Colonic mucosa (tissue), 4 donors: ENCODE results near the gene ATP8B4. TPM values are rescaled to one million over a fixed set of nuclear protein-coding genes. Genes with fewer than 3 reads are reported as not detected.

ENCODE experiments used
- DNase-seq: peaks from one replicate; pipeline ENCODE4 v3.0.0-alpha.2; 2020
- H3K27ac ChIP-seq: fragments of 200-600 bp; one replicate; pipeline ENCODE4 v1.8.0; 2021
- H3K27me3 ChIP-seq: fragments of 200-600 bp; one replicate; pipeline ENCODE4 v1.8.0; 2021
- H3K36me3 ChIP-seq: fragments of 200-600 bp; one replicate; pipeline ENCODE4 v1.8.0; 2021
- H3K4me1 ChIP-seq: fragments of 200-600 bp; one replicate; pipeline ENCODE4 v1.8.0; 2021; ENCODE audit warnings: mild to moderate bottlenecking
- H3K4me3 ChIP-seq: fragments of 200-600 bp; one replicate; pipeline ENCODE4 v1.8.0; 2021
- H3K9ac ChIP-seq, 2 donors: one replicate each; pipeline ENCODE4 v1.7.0; 2013; ENCODE audit warnings: control low read depth in 2 of 2, low read depth in 2 of 2, low read length in 2 of 2
- H3K9me3 ChIP-seq: fragments of 200-600 bp; one replicate; pipeline ENCODE4 v1.8.0; 2021
- intact Hi-C: fragments of 100-400 bp; cut with DNase I; formaldehyde crosslinking; loops from one replicate; pipeline ENCODE4 v1.14.1; 2022
- total RNA-seq, 2 donors: library from RNA; stranded (reverse); fragmentation: NEBNext Ultra II Directional in 1 of 2; extraction: Animal tissue kit (Norgen Biotek cat#: 25700) in 1 of 2; gene quantifications; one replicate each; pipeline ENCODE4 v1.2.1, GENCODE V29; 2021
- TF ChIP-seq, protein P1 (sequence below): fragments of 200-600 bp; IDR thresholded peaks from one replicate; pipeline ENCODE4 v1.8.0; 2022; ENCODE audit warnings: antibody characterized with exemption, mild to moderate bottlenecking
- donor health status: healthy.
- donor health status: DM: no; HTN: no; CAD: no.
- donor health status: DM: no; HTN: no; CAD: no.

ATP8B4 gene
- total RNA-seq, 2 donors from 2014 or later = 2.7 to 3.0 TPM

DNA sequence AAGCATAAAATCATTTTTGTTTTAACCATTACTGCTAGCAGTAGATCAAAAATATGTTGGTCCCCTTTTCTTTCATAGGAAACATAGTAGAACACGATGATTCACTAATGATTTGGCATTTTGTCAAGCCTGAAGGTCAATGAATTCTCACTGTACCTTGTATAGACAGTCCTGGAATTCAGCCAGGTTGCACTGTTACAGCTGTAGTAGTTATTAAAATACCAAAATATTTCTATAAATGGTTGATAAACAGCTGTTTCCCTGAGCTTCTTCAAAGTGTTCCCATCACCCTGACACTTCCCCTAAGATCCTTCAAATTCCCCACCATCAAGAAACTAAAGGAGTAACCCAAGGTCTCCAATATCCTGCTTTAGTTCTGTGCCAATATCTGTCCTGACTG, 200.9 kb downstream of the ATP8B4 start:
- no peak for DNase-seq
- Histone ChIP-seq H3K9ac (no peak overlapping the region), H3K4me3 (no peak overlapping the region), H3K4me1 (no peaks in the 10 kb centered on the region), H3K36me3 (no peaks in the 10 kb centered on the region), H3K9me3 (no peaks in the 10 kb centered on the region), H3K27ac (no peak overlapping the region), H3K27me3 (no peaks in the 10 kb centered on the region)
- intact Hi-C loops = no loop called here
- TF ChIP-seq, protein P1, sequence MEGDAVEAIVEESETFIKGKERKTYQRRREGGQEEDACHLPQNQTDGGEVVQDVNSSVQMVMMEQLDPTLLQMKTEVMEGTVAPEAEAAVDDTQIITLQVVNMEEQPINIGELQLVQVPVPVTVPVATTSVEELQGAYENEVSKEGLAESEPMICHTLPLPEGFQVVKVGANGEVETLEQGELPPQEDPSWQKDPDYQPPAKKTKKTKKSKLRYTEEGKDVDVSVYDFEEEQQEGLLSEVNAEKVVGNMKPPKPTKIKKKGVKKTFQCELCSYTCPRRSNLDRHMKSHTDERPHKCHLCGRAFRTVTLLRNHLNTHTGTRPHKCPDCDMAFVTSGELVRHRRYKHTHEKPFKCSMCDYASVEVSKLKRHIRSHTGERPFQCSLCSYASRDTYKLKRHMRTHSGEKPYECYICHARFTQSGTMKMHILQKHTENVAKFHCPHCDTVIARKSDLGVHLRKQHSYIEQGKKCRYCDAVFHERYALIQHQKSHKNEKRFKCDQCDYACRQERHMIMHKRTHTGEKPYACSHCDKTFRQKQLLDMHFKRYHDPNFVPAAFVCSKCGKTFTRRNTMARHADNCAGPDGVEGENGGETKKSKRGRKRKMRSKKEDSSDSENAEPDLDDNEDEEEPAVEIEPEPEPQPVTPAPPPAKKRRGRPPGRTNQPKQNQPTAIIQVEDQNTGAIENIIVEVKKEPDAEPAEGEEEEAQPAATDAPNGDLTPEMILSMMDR = no peak

DNA sequence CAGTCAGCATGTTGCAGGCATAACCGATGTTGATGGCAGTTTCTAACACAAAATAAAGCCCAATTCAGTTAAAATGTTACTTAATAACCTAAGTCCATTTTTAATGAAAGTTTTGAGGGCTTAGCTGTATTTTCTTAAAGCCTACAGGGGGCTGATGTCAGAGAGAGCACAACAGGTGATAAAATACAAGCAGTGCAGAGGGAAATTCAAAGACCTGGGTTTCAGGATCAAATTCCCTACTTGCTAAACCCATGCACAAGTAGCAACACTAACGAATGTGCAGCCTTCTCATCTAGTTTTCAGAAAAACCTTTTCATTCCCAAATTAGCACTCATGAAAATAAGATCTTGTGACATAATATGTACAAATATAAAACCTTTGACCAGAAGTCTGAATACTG, 202.0 kb downstream of the ATP8B4 start:
- intact Hi-C loops = no loop called here
- no peak overlapping the region for H3K27ac ChIP-seq

DNA sequence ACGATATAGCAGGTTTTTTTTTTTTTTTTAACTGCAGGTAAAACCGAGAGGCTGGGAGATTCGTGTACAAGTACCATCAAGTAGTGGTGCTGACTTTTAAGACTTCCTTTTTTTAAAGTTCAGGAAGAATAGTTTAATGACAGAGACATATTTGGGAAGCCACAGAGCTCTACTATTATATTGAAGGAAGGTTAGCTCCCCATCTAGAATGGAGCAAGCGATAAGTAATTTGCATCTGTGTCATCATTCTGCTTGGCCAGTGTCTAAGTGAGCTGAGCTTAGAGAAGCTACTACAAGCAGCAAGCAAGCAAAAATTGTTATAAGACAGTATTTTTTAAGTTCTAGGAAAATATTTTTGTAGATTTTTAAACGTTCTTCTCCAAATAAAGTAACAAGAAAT, 203.2 kb downstream of the ATP8B4 start:
- TF ChIP-seq, protein P1 = no peak
- intact Hi-C loops = no loop called here

More for the DNA sequence above, 202.0 kb downstream of the ATP8B4 start:
- no peaks in the 10 kb centered on the region for H3K36me3 ChIP-seq
- H3K4me1 ChIP-seq = no peaks in the 10 kb centered on the region
- TF ChIP-seq, protein P1 = no peak
- DNase-seq = no peak
- H3K9me3 ChIP-seq = no peaks in the 10 kb centered on the region
- H3K27me3 ChIP-seq = no peaks in the 10 kb centered on the region
- no peak overlapping the region for H3K4me3 ChIP-seq
- no peak overlapping the region for H3K9ac ChIP-seq

DNA sequence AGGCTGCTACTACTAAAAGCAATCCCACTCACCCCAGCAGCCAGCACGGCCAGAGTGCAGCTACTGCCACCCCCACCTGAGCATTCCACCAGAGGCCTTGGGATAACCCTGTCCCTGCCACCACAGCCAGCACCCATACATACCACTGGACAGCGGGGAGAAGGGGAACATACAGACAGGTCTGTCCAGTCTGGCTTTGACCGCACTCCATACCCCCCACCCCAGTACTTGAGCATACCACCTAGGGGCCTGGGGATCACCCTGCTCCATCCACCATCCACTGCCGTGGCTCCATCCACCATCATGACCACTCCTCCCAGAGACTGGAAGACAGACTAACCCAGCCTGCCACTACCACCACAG, 210.1 kb downstream of the ATP8B4 start:
- no peaks in the 10 kb centered on the region for H3K36me3 ChIP-seq
- no peaks in the 10 kb centered on the region for H3K4me1 ChIP-seq
- no peaks in the 10 kb centered on the region for H3K9me3 ChIP-seq
- TF ChIP-seq, protein P1 = no peak
- intact Hi-C loops = no loop called here
- H3K4me3 ChIP-seq = no peak overlapping the region
- no peak overlapping the region for H3K27ac ChIP-seq
- no peak overlapping the region for H3K9ac ChIP-seq
- no peak for DNase-seq
- no peaks in the 10 kb centered on the region for H3K27me3 ChIP-seq

More for the DNA sequence above, 203.2 kb downstream of the ATP8B4 start:
- Histone ChIP-seq H3K9me3 (no peaks in the 10 kb centered on the region), H3K4me1 (no peaks in the 10 kb centered on the region), H3K27ac (no peak overlapping the region), H3K36me3 (no peaks in the 10 kb centered on the region), H3K9ac (no peak overlapping the region), H3K4me3 (no peak overlapping the region), H3K27me3 (no peaks in the 10 kb centered on the region)
- no peak for DNase-seq

DNA sequence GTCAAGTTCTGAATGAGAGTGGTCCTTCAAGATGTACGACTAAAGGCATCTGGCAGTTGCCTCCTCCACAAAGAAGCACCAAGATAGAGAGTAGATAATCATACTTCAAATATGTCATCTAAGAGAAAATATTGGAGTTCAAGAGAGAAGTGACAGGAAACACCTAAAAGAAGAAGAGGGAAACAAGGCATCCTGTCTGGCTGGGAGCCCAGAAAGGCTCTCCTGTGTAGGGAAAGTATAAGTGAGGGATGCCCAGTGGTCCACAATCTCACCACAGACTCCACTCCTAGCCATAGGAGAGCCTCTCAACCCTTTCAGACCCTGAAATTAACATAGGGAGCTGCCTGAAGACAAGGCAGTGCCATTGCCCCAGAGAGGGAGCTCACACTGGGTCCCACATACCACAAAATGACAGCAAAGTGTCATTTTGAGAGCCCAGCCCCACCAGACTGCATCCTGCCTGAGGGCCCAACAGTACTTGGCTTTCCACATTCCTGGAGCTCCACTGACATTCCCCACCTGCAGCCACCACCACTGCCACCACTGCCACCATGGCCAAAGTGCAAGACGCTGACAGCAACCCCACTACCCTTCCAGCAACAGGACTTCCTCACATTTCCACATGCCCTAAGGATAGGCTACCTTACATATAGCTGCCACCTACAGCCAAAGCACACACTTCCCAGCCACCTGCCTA, 210.6 kb downstream of the ATP8B4 start:
- no peaks in the 10 kb centered on the region for H3K27me3 ChIP-seq
- intact Hi-C loops = no loop called here
- no peaks in the 10 kb centered on the region for H3K4me1 ChIP-seq
- H3K36me3 ChIP-seq = no peaks in the 10 kb centered on the region
- no peak for DNase-seq
- H3K27ac ChIP-seq = no peak overlapping the region
- no peak overlapping the region for H3K4me3 ChIP-seq
- no peak overlapping the region for H3K9ac ChIP-seq
- TF ChIP-seq, protein P1 = no peak
- no peaks in the 10 kb centered on the region for H3K9me3 ChIP-seq
